Left ventricle myocardium inferior (tissue), 1 donor: ENCODE measurements around the gene STRN. TPM values are rescaled to one million over a fixed set of nuclear protein-coding genes. Genes with fewer than 3 reads are reported as not detected.

ENCODE experiments used
- DNase-seq: peaks from one replicate; pipeline ENCODE4 v3.0.0-alpha.2; 2020
- H3K27ac ChIP-seq: fragments of 200-600 bp; replicated peaks from 2 replicates; pipeline ENCODE4 v1.8.0; 2021
- H3K27me3 ChIP-seq: fragments of 200-600 bp; 2 replicates; pipeline ENCODE4 v1.8.0; 2021; ENCODE audit warnings: low read depth
- H3K36me3 ChIP-seq: fragments of 200-600 bp; 2 replicates; pipeline ENCODE4 v1.8.0; 2021
- H3K4me1 ChIP-seq: fragments of 200-600 bp; 2 replicates; pipeline ENCODE4 v1.8.0; 2021
- H3K4me3 ChIP-seq: fragments of 200-600 bp; 2 replicates; pipeline ENCODE4 v1.8.0; 2021; ENCODE audit warnings: mild to moderate bottlenecking, moderate library complexity
- H3K9me3 ChIP-seq: fragments of 200-600 bp; replicated peaks from 2 replicates; pipeline ENCODE4 v1.8.0; 2021
- intact Hi-C: fragments of 100-400 bp; cut with micrococcal nuclease; formaldehyde crosslinking; loops from one replicate; pipeline ENCODE4 v1.11.0; 2022
- total RNA-seq: library from RNA; stranded (reverse); fragmentation: NEBNext Ultra II Directional; extraction: Animal tissue kit (Norgen Biotek cat#: 25700); gene quantifications from one replicate; pipeline ENCODE4 v1.2.1, GENCODE V29; 2021
- TF ChIP-seq, protein P1 (sequence below): fragments of 200-600 bp; IDR thresholded peaks from 2 replicates; pipeline ENCODE4 v1.8.0; 2021; ENCODE audit warnings: antibody characterized with exemption, mild to moderate bottlenecking, borderline replicate concordance
- donor health status: DM: no; HTN: yes; CAD: no; lungs with severe emphysema.

STRN gene
- total RNA-seq, 1 donor from 2014 or later = 55.2 TPM

- intact Hi-C loops = no loop called here
- TF ChIP-seq, protein P1, sequence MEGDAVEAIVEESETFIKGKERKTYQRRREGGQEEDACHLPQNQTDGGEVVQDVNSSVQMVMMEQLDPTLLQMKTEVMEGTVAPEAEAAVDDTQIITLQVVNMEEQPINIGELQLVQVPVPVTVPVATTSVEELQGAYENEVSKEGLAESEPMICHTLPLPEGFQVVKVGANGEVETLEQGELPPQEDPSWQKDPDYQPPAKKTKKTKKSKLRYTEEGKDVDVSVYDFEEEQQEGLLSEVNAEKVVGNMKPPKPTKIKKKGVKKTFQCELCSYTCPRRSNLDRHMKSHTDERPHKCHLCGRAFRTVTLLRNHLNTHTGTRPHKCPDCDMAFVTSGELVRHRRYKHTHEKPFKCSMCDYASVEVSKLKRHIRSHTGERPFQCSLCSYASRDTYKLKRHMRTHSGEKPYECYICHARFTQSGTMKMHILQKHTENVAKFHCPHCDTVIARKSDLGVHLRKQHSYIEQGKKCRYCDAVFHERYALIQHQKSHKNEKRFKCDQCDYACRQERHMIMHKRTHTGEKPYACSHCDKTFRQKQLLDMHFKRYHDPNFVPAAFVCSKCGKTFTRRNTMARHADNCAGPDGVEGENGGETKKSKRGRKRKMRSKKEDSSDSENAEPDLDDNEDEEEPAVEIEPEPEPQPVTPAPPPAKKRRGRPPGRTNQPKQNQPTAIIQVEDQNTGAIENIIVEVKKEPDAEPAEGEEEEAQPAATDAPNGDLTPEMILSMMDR = no peak
- no peak overlapping the region for H3K27ac ChIP-seq
- no peaks in the 10 kb centered on the region for H3K27me3 ChIP-seq
- H3K9me3 ChIP-seq = no peaks in the 10 kb centered on the region
- no peak for DNase-seq
- H3K36me3 ChIP-seq = peaks cover 93% of the 10 kb centered on the region
- H3K4me1 ChIP-seq = no peaks in the 10 kb centered on the region
- no peak overlapping the region for H3K4me3 ChIP-seq
Observed at GRCh38 chr2:36878429-36878828, 87.9 kb downstream of the STRN start.

DNA sequence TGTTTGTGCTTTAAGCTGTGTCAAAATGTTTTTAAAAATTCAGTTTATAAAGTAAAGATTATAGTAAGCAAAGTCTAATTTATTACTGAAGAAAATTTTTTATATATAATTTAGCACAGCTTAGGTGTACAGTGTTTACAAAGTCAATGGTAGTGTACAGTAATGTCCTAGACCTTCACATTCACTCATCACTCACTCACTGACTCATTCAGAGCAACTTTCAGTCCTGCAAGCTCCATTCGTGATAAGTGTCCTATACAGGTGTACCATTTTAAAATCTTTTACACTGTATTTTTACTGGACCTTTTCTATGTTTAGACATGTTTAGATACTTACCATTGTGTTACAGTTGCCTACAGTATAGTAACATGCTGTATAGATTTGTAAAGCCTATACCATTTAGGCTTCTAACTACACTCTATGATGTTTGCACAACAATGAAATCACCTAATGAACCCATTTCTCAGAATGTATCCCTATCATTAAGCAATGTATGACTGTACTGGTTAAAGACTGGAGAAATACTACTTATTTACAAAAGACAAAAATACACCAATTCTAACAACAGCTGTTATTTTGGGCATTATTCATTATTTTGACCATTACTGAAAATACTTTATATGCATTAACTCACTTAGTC lies 95.1 kb downstream of the STRN start:
- H3K36me3 ChIP-seq = peaks cover 80% of the 10 kb centered on the region

DNA sequence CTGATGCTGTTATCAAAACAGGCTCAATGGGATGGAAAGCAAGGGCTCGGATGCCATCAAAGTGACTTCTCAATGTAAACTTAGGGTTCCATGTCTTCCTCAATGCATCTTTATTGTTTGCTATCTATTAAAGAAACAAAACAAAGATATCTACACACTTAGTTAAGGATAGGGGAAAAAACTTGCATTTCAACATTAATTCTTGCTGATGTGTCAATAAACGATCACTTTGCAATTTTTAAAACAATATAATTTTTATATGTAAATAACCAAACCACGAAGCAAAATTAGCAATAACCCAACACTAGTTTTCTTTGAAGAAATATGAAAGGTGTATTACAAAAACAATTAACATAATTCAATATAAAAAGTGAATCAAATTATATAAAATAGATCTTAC lies 96.7 kb downstream of the STRN start:
- Histone ChIP-seq H3K27me3 (no peaks in the 10 kb centered on the region), H3K9me3 (no peaks in the 10 kb centered on the region), H3K4me3 (no peak overlapping the region), H3K36me3 (peaks cover 79% of the 10 kb centered on the region), H3K4me1 (no peaks in the 10 kb centered on the region), H3K27ac (no peak overlapping the region)
- no peak for DNase-seq
- TF ChIP-seq, protein P1 = no peak
- intact Hi-C loops = no loop called here

More for the DNA sequence above, 95.1 kb downstream of the STRN start:
- Histone ChIP-seq H3K9me3 (no peaks in the 10 kb centered on the region), H3K4me1 (no peaks in the 10 kb centered on the region), H3K27ac (no peak overlapping the region), H3K4me3 (no peak overlapping the region), H3K27me3 (no peaks in the 10 kb centered on the region)
- no peak for DNase-seq
- intact Hi-C loops = no loop called here
- TF ChIP-seq, protein P1 = no peak

- no peaks in the 10 kb centered on the region for H3K27me3 ChIP-seq
- intact Hi-C loops = no loop called here
Observed at GRCh38 chr2:36861896-36862295, 104.4 kb downstream of the STRN start.

DNA sequence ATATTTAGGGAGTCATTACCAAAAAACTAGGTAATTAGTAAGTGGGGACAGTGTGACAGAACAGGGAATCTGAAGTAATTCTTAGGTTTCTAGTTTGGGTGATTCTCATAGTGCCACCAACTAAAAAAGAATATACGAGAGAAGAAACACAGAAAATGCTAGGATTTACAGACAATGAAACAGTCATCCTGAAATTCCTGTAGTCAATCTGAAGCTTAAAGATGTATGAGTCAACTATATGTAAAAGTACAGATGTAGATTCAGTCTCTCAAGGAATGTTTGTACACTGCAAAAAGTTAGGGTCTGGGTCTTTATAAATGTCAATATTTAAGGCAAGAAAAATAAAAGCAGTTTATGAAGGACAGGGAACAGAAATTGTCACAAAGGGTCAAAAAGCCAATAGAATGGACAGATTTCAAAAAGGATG lies 107.0 kb downstream of the STRN start:
- peaks cover 72% of the 10 kb centered on the region for H3K36me3 ChIP-seq
- H3K4me1 ChIP-seq = no peaks in the 10 kb centered on the region
- no peaks in the 10 kb centered on the region for H3K9me3 ChIP-seq
- TF ChIP-seq, protein P1 = no peak
- no peak overlapping the region for H3K27ac ChIP-seq
- no peak overlapping the region for H3K4me3 ChIP-seq
- intact Hi-C loops = no loop called here
- no peak for DNase-seq
- no peaks in the 10 kb centered on the region for H3K27me3 ChIP-seq

More at GRCh38 chr2:36861896-36862295, 104.4 kb downstream of the STRN start:
- Histone ChIP-seq H3K4me1 (no peaks in the 10 kb centered on the region), H3K27ac (no peak overlapping the region), H3K36me3 (peaks cover 76% of the 10 kb centered on the region), H3K4me3 (no peak overlapping the region), H3K9me3 (no peaks in the 10 kb centered on the region)
- TF ChIP-seq, protein P1 = no peak
- DNase-seq = no peak
